ENCODE measurements around the gene MND1. TPM values are rescaled to one million over a fixed set of nuclear protein-coding genes. Genes with fewer than 3 reads are reported as not detected.
A peak's percentile ranks its signal among the peaks of the same experiment; 100 is the strongest.

Gene MND1
- total and polyA plus RNA-seq, 2 experiments from 2014 or later = 1.2 to 4.9 TPM

DNA sequence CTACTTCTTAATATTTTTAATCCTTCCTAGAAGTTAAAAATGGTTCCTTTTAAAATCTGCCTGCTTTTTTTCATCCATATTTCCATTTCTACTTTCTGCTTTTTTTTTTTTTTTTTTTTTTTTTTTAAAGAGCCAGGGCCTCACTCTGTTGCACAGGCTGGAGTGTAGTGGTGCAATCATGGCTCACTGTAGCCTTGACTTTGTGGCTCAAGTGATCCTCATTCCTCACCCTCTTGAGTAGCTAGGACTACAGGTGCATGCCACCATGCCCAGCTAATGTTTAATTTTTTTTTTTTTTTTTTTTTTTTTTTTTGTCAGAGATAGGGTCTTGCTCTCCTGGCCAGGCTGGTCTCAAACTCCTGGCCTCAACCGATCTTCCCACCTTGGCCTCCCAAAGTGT lies 39.7 kb downstream of the MND1 start:
- H3K36me3 ChIP-seq (ENCODE audit: low read depth) = no peaks in the 10 kb centered on the region
- H3K27me3 ChIP-seq (replicated peaks; ENCODE audit: insufficient read depth) = no peaks in the 10 kb centered on the region
- no peaks in the 10 kb centered on the region for H4K20me1 ChIP-seq (ENCODE audit: insufficient read depth)
- no peak overlapping the region for H3K4me2 ChIP-seq (ENCODE audit: unreplicated experiment)
- TF ChIP-seq EZH2 (IDR thresholded peaks at IDR 0.05; ENCODE audit: insufficient read depth, poor library complexity, severe bottlenecking) = no peak
- TF ChIP-seq EZH2phosphoT487 (IDR thresholded peaks at IDR 0.05; ENCODE audit: insufficient read depth, low read depth) = no peak
- H3K79me2 ChIP-seq (ENCODE audit: insufficient read depth) = no peaks in the 10 kb centered on the region
- WGBS, 2 experiments (ENCODE audit: low coverage in 1 of 2, low lambda C conversion rate in 2 of 2, missing lambda C conversion rate in 2 of 2) = 92 to 100% methylated on average over 1 of the region's 1 CpG
- no peak overlapping the region for H3K4me3 ChIP-seq
- H3K4me1 ChIP-seq (ENCODE audit: insufficient read depth) = no peaks in the 10 kb centered on the region
- no peak overlapping the region for H2AFZ ChIP-seq
- H3F3A ChIP-seq (ENCODE audit: insufficient read depth) = no peaks in the 10 kb centered on the region
- no peak overlapping the region for H3K27ac ChIP-seq
- H3K9me3 ChIP-seq (ENCODE audit: low read depth) = no peaks in the 10 kb centered on the region
- H3K9ac ChIP-seq = no peak overlapping the region
- no peaks in the 10 kb centered on the region for H3K9me2 ChIP-seq (ENCODE audit: insufficient read depth)
- DNase-seq = no peak
- in situ Hi-C loops (cut with MboI) = no loop called here

DNA sequence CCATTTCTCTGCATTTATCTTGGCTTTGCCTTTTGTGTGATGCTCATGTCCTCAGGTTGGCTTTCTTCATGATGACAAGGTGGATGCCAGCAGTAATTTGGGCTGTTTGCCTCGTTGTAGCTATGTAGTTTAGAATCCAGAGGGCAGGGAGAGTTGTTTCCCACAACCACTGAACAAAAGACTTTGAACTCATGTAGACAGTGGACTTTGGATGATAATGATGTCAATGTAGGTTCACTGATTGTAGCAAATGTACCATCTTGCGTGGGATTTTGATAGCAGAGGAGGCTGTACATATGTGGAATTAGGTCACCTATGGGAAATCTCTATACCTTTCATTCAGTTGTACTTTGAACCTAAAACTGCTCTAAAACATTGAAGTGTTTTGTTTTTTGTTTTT lies 41.3 kb downstream of the MND1 start:
- in situ Hi-C loops (cut with MboI) = no loop called here
- H3K4me3 ChIP-seq = no peak overlapping the region
- DNase-seq = no peak
- TF ChIP-seq EZH2phosphoT487 (IDR thresholded peaks at IDR 0.05; ENCODE audit: insufficient read depth, low read depth) = no peak
- no peak for TF ChIP-seq EZH2 (IDR thresholded peaks at IDR 0.05; ENCODE audit: insufficient read depth, poor library complexity, severe bottlenecking)
- H2AFZ ChIP-seq = no peak overlapping the region
- no peaks in the 10 kb centered on the region for H3K9me2 ChIP-seq (ENCODE audit: insufficient read depth)
- H4K20me1 ChIP-seq (ENCODE audit: insufficient read depth) = no peaks in the 10 kb centered on the region
- no peaks in the 10 kb centered on the region for H3K27me3 ChIP-seq (replicated peaks; ENCODE audit: insufficient read depth)
- H3K27ac ChIP-seq = no peak overlapping the region
- H3K4me2 ChIP-seq (ENCODE audit: unreplicated experiment) = no peak overlapping the region
- H3K36me3 ChIP-seq (ENCODE audit: low read depth) = no peaks in the 10 kb centered on the region
- WGBS, 2 experiments (ENCODE audit: low coverage in 1 of 2, low lambda C conversion rate in 2 of 2, missing lambda C conversion rate in 2 of 2) = 67 to 71% methylated on average over 2 of the region's 2 CpGs
- no peaks in the 10 kb centered on the region for H3K79me2 ChIP-seq (ENCODE audit: insufficient read depth)
- no peaks in the 10 kb centered on the region for H3K9me3 ChIP-seq (ENCODE audit: low read depth)
- H3K4me1 ChIP-seq (ENCODE audit: insufficient read depth) = no peaks in the 10 kb centered on the region
- H3K9ac ChIP-seq = no peak overlapping the region
- no peaks in the 10 kb centered on the region for H3F3A ChIP-seq (ENCODE audit: insufficient read depth)

DNA sequence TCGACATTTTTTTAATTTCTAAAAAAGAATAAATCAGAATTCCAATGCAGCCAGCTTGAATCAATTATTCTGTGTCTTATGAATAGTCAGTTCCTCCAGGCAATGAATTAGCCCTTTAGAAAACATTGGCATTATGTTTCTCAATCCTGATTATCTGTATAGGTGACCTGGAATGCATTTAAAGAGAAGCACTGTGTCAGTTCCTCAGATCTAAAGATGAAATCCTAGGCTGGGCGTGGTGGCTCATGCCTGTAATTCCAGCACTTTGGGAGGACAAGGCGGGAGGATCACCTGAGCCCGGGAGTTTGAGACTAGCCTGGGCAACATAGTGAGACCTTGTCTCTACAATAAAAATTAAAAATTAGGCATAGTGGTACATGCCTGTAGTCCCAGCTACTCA lies 43.5 kb downstream of the MND1 start:
- Histone ChIP-seq H3K79me2 (ENCODE audit: insufficient read depth) (no peaks in the 10 kb centered on the region), H3K9ac (no peak overlapping the region), H3K4me2 (ENCODE audit: unreplicated experiment) (no peak overlapping the region), H3F3A (ENCODE audit: insufficient read depth) (no peaks in the 10 kb centered on the region), H3K4me1 (ENCODE audit: insufficient read depth) (no peaks in the 10 kb centered on the region), H3K27me3 (replicated peaks; ENCODE audit: insufficient read depth) (no peaks in the 10 kb centered on the region), H3K36me3 (ENCODE audit: low read depth) (no peaks in the 10 kb centered on the region), H3K4me3 (no peak overlapping the region), H3K9me3 (ENCODE audit: low read depth) (no peaks in the 10 kb centered on the region), H2AFZ (no peak overlapping the region), H4K20me1 (ENCODE audit: insufficient read depth) (no peaks in the 10 kb centered on the region), H3K27ac (no peak overlapping the region), H3K9me2 (ENCODE audit: insufficient read depth) (no peaks in the 10 kb centered on the region)
- TF ChIP-seq EZH2 (IDR thresholded peaks at IDR 0.05; ENCODE audit: insufficient read depth, poor library complexity, severe bottlenecking) (no peak), EZH2phosphoT487 (IDR thresholded peaks at IDR 0.05; ENCODE audit: insufficient read depth, low read depth) (no peak)
- DNase-seq = no peak
- in situ Hi-C loops (cut with MboI) = no loop called here
- 56 to 62% methylated on average over 4 of the region's 4 CpGs for WGBS, 2 experiments (ENCODE audit: low coverage in 1 of 2, low lambda C conversion rate in 2 of 2, missing lambda C conversion rate in 2 of 2)

DNA sequence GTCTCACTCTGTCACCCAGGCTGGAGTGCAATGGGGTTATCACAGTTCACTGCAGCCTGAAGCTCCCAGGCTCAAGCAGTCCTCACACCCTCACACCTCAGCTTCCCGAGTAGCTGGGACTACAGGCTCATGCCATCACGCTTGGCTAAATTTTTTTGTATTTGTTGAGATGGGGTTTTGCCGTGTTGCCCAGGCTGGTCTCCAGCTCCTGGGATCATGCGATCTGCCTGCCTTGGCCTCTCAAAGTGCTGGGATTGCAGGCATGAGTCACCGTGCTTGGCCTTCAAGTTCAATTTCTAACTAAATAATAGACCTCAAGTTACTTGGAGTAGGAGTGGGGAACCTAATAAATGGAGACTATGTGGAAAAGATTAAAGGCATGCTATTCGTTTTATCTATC lies 48.9 kb downstream of the MND1 start:
- WGBS, 2 experiments (ENCODE audit: low coverage in 1 of 2, low lambda C conversion rate in 2 of 2, missing lambda C conversion rate in 2 of 2) = 6 to 7% methylated on average over 6 of the region's 6 CpGs
- no peaks in the 10 kb centered on the region for H4K20me1 ChIP-seq (ENCODE audit: insufficient read depth)
- no peak overlapping the region for H3K4me3 ChIP-seq
- no peaks in the 10 kb centered on the region for H3K27me3 ChIP-seq (replicated peaks; ENCODE audit: insufficient read depth)
- in situ Hi-C loops (cut with MboI) = no loop called here
- 0 out of 2 replicates have a peak, but pooled peaks cover 4% of the 10 kb centered on the region for H3K4me1 ChIP-seq (ENCODE audit: insufficient read depth)
- peak overlapping the region; percentile 40; the same call in 1 of the 2 replicates for H2AFZ ChIP-seq
- peak; percentile 83 for DNase-seq
- H3K79me2 ChIP-seq (ENCODE audit: insufficient read depth) = no peaks in the 10 kb centered on the region
- no peaks in the 10 kb centered on the region for H3K9me3 ChIP-seq (ENCODE audit: low read depth)
- no peaks in the 10 kb centered on the region for H3K36me3 ChIP-seq (ENCODE audit: low read depth)
- H3K9ac ChIP-seq = 0 out of 2 replicates have a peak overlapping the region, but pooled peaks have one; percentile 14
- peak overlapping the region; percentile 29 for H3K4me2 ChIP-seq (ENCODE audit: unreplicated experiment)
- no peaks in the 10 kb centered on the region for H3F3A ChIP-seq (ENCODE audit: insufficient read depth)
- TF ChIP-seq EZH2phosphoT487 (IDR thresholded peaks at IDR 0.05; ENCODE audit: insufficient read depth, low read depth) (no peak), EZH2 (IDR thresholded peaks at IDR 0.05; ENCODE audit: insufficient read depth, poor library complexity, severe bottlenecking) (no peak)
- H3K27ac ChIP-seq = peak overlapping the region; percentile 33; the same call in 1 of the 2 replicates
- no peaks in the 10 kb centered on the region for H3K9me2 ChIP-seq (ENCODE audit: insufficient read depth)

DNA sequence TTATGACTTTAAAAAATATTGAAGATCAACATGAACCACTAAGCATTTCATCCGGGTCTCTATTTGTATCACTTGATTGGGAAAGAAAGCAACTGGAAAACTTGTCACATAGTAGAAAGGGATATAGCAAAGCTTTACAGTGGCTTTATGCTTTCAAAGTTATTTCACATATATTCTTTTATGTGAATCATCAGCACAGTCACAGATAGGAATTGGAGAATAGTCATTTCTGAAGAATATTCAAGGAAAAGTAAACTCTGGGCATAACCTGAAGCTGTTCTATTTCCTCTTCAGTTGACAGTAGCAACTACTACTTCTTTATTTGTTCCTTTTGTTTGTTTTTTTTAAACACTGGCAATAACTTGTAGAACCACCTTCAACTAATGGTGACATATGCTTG lies 50.5 kb downstream of the MND1 start:
- H3K9me2 ChIP-seq (ENCODE audit: insufficient read depth) = no peaks in the 10 kb centered on the region
- H2AFZ ChIP-seq = no peak overlapping the region
- 97 to 100% methylated on average over 1 of the region's 1 CpG for WGBS, 2 experiments (ENCODE audit: low coverage in 1 of 2, low lambda C conversion rate in 2 of 2, missing lambda C conversion rate in 2 of 2)
- no peak overlapping the region for H3K4me2 ChIP-seq (ENCODE audit: unreplicated experiment)
- no peak overlapping the region for H3K9ac ChIP-seq
- TF ChIP-seq EZH2phosphoT487 (IDR thresholded peaks at IDR 0.05; ENCODE audit: insufficient read depth, low read depth) (no peak), EZH2 (IDR thresholded peaks at IDR 0.05; ENCODE audit: insufficient read depth, poor library complexity, severe bottlenecking) (no peak)
- no peak for DNase-seq
- H3K27ac ChIP-seq = no peak overlapping the region
- H3K27me3 ChIP-seq (replicated peaks; ENCODE audit: insufficient read depth) = no peaks in the 10 kb centered on the region
- in situ Hi-C loops (cut with MboI) = no loop called here
- H3K9me3 ChIP-seq (ENCODE audit: low read depth) = no peaks in the 10 kb centered on the region
- H4K20me1 ChIP-seq (ENCODE audit: insufficient read depth) = no peaks in the 10 kb centered on the region
- H3K4me1 ChIP-seq (ENCODE audit: insufficient read depth) = 0 out of 2 replicates have a peak, but pooled peaks cover 4% of the 10 kb centered on the region
- H3F3A ChIP-seq (ENCODE audit: insufficient read depth) = no peaks in the 10 kb centered on the region
- no peak overlapping the region for H3K4me3 ChIP-seq
- no peaks in the 10 kb centered on the region for H3K36me3 ChIP-seq (ENCODE audit: low read depth)
- H3K79me2 ChIP-seq (ENCODE audit: insufficient read depth) = no peaks in the 10 kb centered on the region
